GM21423 (cell line): ENCODE measurements around the gene NPAS3.

Experiments used
- ATAC-seq: cut with Tn5 transposase; IDR thresholded peaks from one replicate; pipeline ENCODE4 v1.9.1; 2021; ENCODE audit warnings: mild to moderate bottlenecking, moderate library complexity; ENCODE audit not compliant: unreplicated experiment

The NPAS3 gene

DNA sequence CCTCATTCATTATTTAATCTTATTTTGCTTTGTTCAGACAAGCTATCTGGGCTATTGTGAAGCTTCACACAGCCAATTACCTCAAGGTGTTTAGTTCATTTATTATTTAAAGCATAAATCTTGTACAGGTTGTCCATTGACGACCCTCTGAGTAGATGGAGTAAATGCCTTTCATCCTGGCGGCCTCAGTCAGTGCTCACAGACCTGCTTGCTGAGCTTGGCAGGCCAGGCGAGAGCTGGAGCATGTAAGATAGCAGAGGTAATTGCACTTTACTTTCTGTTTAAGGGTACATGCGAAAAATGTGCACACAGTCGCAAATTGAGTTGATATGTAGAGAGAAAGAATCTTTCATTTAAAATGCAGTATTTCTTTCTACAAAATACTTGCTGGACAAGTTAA lies 224.4 kb downstream of the NPAS3 start:
- ATAC-seq: no peak

DNA sequence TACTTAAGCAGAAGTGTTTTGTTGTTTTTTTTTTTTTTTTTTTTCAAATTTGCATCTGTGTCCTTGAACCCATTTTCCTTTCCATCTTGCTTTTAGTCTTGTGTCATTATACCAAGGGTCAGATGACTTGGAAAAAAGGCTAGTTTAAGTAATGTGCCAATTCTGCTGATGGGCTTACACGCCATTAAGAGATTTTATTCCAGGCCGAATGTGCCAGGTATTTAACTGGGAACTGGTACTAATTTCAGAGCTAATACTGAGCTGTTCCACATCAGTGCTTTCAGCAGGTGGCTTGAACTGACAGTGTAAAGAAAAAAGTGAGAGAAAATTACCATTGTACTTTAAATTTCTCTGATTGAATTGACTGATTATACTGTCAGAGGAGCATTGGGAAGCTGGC lies 224.9 kb downstream of the NPAS3 start:
- no peak for ATAC-seq

DNA sequence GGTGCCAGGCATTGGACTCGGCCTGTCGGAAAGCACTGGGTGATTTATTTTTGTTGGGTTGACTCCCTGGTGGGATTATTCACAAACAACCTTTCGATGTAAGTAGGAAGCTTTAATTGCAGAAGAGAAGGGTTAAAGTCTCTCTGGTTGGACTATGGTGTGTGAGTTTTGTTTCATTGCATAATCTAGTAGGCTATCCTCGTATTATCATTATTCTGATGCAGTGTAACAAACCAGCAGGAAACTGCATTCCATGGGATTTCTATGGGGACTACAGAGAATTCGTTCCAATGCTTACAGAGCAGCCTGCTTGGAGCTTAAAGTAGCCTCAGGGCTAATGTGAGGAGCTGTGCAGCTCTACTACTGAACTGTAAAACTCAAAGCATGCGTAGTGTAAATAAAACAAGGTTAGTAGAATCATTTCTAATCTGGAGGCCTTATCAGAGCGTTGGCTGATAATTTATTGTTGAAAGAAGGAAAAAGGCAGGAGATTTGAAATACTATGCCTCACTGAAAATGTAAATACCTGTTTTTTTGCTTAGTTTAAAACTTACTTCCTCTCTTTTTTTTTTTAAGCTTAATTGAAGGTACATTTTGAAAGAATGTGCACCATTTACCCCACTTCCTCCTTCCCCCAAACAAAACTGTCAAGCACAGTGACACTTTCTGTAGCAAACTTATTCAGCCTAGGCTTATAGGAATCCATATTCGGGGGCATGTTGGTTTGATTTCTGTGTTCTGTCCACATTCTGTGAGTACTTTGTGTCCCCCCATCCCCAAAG lies 226.7 kb downstream of the NPAS3 start:
- ATAC-seq: no peak

DNA sequence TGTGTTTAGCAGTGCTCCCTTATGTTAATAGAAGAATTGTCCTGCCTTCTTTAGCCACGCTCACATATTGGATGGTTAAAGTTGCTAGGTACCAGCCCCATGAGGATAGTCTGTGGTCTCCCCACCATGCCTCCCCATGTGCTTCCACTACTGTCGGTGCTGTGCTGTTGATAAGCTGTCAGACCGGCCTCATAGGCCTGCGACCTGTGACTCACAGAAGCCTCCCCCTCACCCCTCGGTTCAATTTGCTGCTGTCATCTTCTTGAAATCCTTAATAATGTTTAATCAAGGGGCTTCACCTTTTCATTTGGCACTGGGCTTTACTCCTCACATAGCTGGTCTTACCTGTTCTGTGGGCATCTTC lies 227.2 kb downstream of the NPAS3 start:
- no peak for ATAC-seq

DNA sequence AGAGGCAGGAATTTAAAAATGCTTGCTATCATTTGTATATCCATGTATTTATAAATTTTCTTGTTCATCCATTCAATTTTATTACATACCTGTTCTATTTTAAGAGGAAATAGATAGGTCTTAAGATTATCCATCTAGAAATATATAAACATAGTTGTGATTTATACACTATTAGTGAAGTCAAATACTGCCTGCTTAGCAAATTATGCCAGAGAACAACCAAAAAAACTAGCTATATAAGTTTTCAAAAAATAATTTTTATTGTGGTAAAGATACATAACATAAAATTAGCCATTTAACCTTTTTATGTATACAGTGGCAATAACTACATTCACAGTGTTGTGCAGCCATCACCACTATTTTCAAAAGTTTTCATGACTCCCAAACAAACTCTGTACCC lies 237.3 kb downstream of the NPAS3 start:
- ATAC-seq: no peak

DNA sequence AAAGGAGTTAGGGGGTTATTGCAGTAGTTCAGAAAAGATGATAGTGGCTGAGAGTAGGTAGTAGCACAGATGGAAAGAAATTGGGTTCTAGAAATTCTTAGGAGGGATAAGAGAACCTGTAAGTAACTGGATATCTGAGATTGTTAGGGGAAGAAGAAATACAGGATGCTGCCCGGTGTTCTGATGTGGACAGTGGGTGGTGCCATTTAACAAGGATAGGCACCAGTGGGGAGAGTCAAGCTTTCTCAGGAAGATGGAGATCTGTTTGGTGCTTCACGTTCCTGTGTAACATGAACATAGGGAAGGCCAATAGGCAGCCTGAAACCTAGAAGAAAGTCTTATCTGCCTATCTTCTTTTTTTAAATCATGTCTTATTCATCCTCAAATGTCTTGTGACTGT lies 245.9 kb downstream of the NPAS3 start:
- ATAC-seq: no peak

DNA sequence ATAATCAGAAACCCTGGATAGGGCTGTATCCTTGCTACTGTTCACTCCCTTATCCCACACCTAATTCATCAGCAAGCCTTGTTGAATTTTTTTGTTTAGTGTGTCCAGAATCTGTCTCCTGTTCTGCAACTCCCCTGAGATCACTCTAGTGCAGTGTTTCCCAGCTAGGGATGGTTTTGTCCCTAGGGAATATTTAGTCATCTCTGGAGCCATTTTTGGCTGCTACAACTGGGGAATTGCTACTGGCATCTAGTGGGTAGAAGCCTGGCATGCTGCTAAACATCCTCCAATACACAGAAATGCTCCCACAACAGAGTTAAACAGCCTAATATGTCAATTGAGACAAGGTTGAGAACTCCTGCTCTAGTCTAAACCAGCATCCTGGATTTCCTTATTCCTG lies 248.0 kb downstream of the NPAS3 start:
- no peak for ATAC-seq

DNA sequence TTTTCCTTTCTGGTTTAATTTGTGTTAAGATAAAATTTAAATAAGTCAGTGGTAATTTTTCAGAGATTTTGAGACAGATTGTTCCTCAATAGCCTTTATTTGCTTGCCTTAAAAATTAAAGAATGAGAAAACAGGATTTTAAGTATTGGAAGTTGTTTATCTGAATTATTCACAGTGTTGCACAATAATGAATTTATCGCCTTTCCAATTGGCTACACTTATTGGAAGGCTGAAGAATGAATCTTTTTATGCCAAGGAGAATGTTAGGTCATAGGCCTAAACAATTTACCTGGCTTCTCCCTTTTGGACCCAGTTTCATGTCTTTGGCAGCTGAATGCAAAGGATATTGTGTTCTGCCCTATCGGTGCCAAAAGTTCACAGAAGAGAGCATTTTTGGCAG lies 250.2 kb downstream of the NPAS3 start:
- ATAC-seq: no peak

DNA sequence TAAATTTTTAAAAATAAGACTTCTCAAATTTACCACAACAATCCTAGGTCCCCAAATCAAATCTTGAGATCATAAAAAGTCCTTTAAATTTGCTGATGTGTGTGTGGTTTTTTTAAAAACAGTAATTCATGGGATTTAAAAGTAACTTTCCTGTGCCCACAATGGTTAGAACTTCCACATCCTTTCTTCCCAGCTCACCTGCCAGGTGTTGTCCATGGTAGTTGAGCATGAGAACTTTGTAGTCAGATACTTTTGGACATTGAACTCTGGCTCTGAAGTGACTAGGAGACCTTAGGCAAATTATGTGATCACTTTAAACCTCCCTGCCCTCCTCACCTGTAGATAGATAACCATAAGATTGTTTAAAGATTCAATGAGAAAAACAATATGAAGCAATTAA lies 253.2 kb downstream of the NPAS3 start:
- ATAC-seq: no peak

DNA sequence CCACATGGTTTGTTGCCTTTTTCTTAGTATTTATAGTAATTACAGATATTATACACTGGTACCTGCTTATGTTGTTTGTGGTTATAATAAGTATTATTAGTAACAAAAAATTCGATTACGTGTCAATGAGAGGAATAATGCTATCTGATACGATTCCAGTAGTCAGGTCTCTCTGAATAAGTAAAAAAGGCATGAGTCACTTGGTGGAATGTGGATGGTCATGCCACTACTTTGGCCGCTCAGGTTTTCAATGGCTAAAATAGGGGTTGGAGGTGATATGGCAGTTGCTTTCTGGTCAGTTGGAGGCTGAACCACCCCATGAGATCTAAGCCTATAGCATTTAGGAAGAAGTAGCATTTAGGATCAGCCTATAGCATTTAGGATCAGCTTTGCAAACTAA lies 255.9 kb downstream of the NPAS3 start:
- ATAC-seq: no peak

DNA sequence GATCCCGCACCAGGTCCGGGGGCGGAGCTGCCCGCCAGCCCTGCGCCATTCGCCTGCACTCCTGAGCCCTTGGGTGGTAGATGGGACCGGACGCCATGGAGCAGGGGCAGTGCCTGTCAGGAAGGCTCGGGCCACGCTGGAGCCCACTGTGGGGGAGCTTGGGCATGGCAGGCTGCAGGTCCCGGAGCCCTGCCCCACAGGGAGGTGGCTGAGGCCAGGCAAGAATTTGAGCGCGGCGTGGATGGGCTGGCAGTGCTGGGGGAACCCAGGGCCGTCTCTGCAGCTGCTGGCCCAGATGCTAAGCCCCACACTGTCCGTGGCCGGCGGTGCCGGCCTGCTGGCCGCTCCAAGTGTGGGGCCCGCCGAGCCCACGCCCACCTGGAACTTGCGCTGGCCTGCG lies 260.0 kb downstream of the NPAS3 start:
- no peak for ATAC-seq

DNA sequence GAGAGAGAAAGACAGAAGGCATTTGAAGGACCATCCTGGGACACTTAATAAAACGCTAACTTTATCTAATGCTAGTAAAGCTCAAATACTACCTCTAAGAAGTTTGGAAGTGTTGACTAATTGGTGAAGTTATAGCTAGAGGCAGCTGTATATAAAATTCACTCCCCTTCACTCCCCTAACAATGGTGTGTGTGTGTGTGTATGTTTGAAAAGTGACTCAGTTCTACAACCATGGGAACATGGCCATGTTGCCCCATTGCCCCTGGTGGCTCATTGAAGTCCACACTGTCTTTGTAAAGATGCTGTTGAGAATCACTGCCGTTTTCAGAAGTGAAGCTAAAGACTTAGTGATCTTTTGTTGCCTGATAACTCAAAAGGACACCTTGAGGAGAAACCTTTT lies 262.4 kb downstream of the NPAS3 start:
- no peak for ATAC-seq

DNA sequence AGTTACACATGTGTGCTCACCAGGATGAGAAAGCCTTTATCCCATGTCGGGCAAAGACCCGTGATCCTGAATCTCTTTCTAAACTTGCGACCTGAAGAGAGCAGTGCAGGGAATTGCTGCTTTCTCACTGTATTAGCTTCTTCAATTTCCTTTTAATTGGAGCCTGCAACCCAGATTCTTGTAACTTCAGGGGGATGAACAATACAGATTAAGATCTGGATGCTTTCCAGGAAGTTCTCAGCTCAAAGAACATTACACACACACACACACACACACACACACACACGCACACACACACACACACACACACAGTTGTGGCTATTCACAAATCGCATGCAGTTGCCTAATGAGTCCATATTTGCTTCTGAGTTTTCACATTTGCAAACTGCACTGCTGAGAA lies 268.3 kb downstream of the NPAS3 start:
- no peak for ATAC-seq

DNA sequence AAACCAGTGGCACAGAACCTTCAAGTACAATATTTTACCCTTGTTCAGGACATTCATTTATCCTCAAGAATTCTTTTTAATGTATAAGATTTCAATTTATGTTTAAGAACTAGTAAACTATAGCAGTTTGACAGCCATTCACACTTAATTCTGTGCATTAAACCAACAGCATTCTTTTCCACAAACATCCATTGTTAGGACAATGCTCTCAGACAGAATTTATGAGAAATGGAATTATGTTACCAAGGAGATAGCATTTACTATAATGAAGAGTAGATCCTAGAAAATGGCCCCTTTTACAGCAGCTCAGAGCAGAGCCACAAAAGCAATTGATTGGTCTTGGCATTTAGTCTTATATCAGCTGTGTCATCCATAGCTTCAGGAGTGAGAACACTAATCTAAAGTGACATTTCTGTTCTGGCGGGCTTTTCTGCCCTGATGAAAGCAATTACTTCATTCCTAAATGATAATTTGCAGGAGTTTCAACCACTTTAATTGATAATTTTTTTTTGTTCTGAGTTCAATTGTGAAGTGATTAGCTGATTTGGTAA lies 268.9 kb downstream of the NPAS3 start:
- ATAC-seq: no peak

DNA sequence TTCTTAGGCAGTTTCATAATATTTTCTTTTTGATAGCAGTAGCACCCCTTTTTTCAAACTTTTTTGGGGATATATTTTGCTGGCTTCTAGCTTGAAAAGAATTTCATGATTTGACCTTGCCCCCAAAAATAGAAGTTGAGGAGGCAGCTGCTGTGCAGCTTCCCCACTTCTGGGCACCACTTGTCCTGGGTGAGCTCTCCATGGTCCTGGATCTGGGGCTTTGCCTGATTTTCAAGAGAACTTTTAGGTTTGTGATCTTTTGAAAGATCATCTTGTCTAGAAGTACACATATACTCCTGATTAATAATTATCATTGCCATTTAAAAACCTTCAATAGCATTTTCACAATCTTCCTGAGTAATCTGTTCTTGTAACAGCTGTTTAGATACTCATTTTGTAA lies 271.6 kb downstream of the NPAS3 start:
- ATAC-seq: no peak

DNA sequence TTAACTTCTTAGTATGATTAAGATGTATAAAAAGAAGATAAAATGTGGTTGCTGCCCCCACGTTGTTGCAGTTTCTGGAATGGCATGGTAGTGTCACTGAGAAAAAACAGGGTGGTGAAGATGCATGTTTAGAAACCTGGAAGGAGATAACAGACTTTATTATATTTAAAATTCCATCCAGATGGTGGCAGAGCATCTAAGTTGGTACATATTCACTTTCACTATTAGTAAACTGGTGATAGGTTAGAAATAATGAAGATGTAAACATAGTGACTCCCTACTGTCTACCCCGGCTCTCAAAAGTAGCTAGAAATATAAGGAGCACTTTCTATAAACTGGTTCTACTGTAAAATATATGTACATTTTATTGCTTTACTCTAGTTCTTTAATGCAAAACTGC lies 279.3 kb downstream of the NPAS3 start:
- ATAC-seq: no peak

DNA sequence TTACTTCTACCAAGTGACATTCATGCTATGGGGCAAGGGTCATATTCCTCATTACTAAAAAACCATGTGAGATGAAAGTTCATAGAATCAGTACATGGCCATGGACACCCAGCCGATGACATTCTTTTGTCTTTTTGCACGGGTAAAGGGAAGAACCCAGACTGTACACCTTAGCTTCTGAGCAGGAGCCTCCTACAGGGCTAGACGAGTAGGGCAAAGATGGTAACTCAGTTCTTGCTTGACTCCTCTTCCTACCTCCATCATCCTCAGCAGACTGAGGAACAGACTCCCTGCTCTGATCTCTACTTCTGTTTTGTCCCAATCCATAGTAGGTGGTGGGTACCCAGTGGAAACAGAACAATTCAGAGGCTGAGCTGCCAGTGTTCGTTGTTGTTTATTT lies 281.3 kb downstream of the NPAS3 start:
- ATAC-seq: no peak

DNA sequence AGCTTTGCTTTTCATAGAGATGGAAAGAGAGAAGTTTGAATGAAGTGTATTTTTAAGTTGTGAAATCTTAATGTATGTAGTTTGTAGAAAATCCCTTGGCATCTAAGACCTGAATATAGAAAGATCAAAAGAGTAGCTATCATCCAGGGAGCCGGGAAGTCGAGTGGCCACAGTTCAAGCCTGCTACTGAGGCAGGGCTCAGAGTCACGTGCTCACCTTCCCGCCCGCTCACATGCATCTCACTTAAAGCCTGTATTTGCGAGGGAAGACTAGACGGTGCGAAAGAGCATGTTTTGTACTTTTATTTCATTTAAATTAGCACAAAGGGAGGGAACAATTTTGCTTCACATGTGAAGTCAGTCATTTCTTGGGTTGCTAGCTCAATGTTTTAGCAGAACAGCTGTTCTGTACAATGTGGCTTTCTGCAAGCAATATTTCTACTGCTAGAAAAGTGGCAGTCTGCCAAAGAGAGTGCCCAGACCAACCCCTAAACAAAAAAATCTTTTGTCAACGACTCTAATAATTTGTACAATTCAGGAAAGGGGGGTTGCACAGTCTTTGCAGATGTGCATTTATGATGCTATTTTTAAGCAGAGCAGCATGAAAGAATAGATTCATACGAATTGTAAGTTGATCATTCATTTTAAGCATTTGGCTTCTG lies 290.7 kb downstream of the NPAS3 start:
- ATAC-seq: no peak

DNA sequence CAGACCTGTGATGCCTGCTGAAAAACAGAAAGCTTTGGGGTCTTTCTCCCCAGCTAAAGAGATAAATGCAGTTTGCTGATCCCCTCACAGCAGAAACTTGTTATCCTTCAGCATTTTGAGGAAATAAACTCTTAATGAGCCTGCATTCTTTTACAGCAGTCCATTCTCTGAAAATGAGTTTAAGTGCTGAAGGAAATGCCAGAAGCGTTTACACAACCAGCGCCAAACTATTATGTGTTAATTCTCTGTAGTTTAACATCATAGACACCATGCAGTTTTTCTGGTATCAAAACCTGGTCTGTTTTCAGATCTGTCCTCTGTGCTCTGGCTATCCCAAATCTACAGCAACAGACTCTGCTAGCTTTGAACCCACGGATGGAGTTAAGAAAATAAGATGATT lies 291.3 kb downstream of the NPAS3 start:
- no peak for ATAC-seq

DNA sequence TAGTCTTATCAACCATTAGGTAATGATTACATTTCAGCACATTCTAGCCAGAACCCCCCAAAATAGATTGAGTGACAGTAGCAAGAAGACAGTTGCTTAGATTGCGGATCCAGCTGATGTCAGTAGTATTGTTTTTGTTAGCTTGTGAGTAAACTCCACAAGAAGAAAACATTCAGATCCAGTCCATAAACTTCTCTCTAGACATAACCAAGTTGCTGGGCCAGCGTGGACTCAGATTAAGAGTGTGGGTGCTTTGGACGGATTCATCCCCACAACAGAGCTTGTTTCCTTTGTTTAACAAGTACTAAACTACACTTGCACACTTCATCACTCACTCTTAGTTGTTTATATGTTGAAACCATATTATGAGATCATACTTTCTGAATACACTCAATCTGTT lies 293.4 kb downstream of the NPAS3 start:
- no peak for ATAC-seq

DNA sequence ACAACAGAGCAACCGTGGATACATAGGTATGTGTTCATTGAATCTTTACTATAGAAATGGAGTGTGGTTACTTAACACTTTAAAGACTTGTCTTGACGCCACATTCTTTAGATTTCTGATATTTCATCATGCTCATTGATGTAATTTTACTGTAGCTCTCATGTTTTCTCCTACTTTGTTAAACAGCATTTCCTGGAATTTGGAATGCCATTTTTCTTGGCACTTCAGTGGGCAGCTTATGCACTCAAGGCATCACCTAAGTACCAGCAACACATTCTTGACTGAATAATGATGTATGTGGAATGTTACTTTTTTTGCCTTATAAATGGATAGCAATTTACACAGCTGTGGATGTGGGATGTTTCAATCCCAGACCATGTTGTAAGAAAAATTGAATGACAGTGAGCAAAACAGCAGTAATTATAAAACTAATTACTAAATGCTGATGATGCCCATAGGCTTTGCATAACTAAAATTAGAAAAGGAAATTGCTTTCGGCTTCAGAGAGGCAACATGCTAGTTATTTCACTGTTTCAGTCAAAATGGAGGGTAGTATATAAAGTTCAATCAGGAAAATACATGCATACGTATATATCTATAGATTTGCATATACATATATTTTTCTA lies 298.5 kb downstream of the NPAS3 start:
- ATAC-seq: no peak

DNA sequence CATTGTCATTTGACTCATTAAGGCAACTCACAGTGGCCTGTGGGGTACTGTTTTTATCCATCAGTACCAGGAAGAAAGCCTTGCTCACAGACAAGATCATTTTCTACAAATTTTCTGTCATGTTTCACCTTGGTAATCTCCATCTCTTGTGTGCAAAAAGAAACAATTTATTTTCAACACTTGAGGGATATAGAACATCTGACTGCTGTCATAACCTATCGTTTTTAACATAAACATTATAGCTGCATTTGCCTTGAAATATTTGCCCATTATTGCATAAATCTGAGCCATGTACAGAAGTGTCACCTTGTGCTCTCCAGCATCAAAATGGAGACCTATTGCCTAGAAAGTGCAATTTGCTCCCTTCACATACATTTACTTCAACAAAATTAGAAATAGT lies 300.8 kb downstream of the NPAS3 start:
- no peak for ATAC-seq
